ENCODE data around the gene NAA80. TPM values are rescaled to one million over a fixed set of nuclear protein-coding genes. Genes with fewer than 3 reads are reported as not detected.

Gene NAA80
- total RNA-seq, 1 donor from 2014 or later = 10.7 TPM

DNA sequence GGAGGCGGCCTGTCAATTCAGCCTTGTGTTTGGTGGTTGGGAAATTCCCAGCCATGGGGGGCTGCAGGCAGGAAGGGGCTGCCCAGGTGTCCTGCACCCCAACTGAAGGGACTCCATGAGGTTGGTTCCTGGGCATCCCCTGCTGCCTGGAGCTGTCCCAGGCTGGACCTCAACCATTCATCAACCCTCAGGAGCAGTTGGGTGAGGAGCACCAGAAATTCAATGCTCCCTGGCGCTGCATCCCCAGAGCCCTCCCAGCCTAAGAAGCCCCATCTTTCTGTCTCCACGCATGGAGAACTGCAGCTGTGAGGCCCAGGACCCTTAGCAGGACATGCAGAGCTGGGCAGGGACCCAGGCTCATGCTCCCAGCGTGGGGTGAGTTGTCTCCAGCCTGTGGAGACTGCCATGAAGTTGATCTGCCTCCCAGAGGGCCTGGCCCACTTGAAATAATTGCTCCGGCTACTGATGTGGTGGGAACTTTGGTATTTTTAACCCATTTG, 38.2 kb downstream of the NAA80 start:
- no peak for DNase-seq (ENCODE audit: low read depth, low spot score)
- Mint-ChIP-seq H3K27me3 (ENCODE audit: low read depth) (peaks cover 3% of the 10 kb centered on the region), H3K4me3 (peak overlapping the region; percentile 49), H3K36me3 (ENCODE audit: low read depth) (peaks cover 5% of the 10 kb centered on the region), H3K27ac (ENCODE audit: unreplicated experiment) (peak overlapping the region; percentile 97), H3K4me1 (peaks cover 69% of the 10 kb centered on the region), H3K9me3 (no peaks in the 10 kb centered on the region)
- TF ChIP-seq, protein P1, sequence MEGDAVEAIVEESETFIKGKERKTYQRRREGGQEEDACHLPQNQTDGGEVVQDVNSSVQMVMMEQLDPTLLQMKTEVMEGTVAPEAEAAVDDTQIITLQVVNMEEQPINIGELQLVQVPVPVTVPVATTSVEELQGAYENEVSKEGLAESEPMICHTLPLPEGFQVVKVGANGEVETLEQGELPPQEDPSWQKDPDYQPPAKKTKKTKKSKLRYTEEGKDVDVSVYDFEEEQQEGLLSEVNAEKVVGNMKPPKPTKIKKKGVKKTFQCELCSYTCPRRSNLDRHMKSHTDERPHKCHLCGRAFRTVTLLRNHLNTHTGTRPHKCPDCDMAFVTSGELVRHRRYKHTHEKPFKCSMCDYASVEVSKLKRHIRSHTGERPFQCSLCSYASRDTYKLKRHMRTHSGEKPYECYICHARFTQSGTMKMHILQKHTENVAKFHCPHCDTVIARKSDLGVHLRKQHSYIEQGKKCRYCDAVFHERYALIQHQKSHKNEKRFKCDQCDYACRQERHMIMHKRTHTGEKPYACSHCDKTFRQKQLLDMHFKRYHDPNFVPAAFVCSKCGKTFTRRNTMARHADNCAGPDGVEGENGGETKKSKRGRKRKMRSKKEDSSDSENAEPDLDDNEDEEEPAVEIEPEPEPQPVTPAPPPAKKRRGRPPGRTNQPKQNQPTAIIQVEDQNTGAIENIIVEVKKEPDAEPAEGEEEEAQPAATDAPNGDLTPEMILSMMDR (conservative IDR thresholded peaks at IDR 0.05) = no peak

DNA sequence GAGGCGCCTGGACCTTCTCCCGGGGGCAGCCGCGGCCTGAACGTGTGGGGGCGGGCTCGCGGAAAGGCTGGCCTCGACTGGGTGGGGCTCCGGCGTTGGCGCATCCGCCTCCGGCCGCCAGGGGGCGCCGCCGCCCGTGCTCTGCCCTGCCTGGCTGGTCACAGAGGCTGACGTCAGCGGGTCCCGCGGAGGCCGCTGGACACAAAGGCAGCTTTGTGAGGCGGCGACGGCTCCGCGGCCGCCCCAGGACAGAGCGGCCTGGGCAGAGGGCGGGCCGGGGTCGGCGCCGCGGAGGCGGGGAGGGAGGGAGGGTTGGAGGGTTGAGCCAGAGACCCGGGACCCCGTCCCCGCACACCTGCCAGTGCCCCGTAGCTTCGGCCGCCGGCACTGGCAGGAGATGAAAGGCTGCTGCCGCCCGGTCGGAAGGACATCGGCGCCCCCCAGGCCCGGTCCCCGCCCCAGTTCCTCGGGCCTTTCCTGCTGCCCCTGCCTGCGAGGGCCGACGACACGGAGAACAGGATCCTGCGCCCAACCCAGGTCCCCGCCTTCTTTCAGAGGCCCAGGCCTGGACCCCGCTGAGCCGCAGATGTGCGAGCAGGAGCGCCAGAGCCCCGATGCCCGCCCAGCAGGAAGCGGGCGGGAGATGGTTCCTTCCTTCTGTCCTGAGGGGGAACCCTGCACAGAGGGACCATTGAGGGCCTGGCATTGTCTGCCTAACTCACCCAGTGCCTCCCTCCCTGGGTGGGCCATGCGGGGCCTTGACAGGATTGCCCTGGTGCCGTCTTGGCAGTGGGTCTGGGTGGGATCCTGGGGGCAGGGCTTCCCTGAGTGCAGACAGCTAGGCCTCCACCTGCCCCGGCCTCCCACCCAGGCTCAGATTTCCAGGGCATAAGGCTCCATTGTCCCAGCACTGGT, 38.9 kb downstream of the NAA80 start:
- no peaks in the 10 kb centered on the region for H3K27me3 Mint-ChIP-seq (ENCODE audit: low read depth)
- peak overlapping the region; percentile 97 for H3K27ac Mint-ChIP-seq (ENCODE audit: unreplicated experiment)
- no peaks in the 10 kb centered on the region for H3K9me3 Mint-ChIP-seq
- peaks cover 5% of the 10 kb centered on the region for H3K36me3 Mint-ChIP-seq (ENCODE audit: low read depth)
- DNase-seq (ENCODE audit: low read depth, low spot score) = peak; percentile 94
- TF ChIP-seq, protein P1 (conservative IDR thresholded peaks at IDR 0.05) = peak; percentile 99
- peak overlapping the region; percentile 77 for H3K4me3 Mint-ChIP-seq
- H3K4me1 Mint-ChIP-seq = peaks cover 64% of the 10 kb centered on the region

DNA sequence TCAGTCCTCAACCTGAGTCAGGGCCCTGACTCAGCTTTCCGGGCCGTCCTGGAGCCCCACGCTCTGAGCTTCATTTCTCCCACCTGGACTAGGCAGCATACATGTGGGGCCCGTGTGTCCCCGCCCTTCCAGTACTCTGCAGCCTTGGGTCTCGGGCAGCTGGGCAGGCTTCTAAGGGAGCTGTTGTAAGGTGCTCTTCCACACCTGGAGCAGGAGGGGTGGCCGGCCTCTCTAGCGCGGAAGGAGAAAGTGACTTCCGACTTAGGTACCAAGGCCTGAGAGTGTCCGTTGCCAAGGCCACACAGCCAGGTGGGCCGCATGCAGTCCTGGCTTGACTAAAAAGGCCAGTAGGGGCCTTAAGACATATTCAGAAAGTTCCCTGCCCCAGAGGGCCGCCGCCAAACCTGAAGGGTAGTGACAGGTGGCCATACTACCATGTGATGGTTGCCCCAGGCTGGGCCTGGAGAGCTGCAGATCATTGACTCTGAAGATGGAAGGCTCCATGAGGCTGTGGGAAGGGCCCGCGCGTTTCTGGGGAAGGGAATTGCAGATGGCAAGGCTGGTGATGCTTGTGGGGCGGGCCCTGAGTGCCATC, 39.7 kb downstream of the NAA80 start:
- no peaks in the 10 kb centered on the region for H3K27me3 Mint-ChIP-seq (ENCODE audit: low read depth)
- TF ChIP-seq, protein P1 (conservative IDR thresholded peaks at IDR 0.05) = no peak
- H3K27ac Mint-ChIP-seq (ENCODE audit: unreplicated experiment) = peak overlapping the region; percentile 81
- peak overlapping the region; percentile 77 for H3K4me3 Mint-ChIP-seq
- H3K36me3 Mint-ChIP-seq (ENCODE audit: low read depth) = peaks cover 5% of the 10 kb centered on the region
- no peak for DNase-seq (ENCODE audit: low read depth, low spot score)
- no peaks in the 10 kb centered on the region for H3K9me3 Mint-ChIP-seq
- H3K4me1 Mint-ChIP-seq = peaks cover 60% of the 10 kb centered on the region

DNA sequence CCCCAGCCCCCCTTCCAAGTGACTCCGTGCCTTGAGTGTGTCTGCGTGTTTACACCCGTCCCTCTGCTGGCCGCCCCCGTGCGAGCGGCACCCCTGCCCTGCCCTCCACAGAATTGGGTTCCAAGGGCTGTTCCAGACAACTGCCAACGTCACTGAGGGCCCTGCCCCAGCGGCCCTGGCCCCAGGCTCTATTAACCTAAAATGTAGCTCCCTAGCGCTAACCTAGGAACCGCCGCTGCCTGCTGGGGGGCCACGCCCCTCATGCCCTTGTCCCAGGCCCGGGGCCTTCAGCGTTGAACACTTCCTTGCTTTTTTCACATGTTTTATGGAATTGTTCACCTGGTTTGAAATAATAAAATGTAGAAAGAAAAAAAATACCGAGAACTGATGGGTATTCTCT, 40.2 kb downstream of the NAA80 start:
- TF ChIP-seq, protein P1 (conservative IDR thresholded peaks at IDR 0.05) = no peak
- Mint-ChIP-seq H3K27ac (ENCODE audit: unreplicated experiment) (peak overlapping the region; percentile 75), H3K27me3 (ENCODE audit: low read depth) (no peaks in the 10 kb centered on the region), H3K36me3 (ENCODE audit: low read depth) (peaks cover 5% of the 10 kb centered on the region), H3K9me3 (no peaks in the 10 kb centered on the region), H3K4me3 (no peak overlapping the region), H3K4me1 (peaks cover 55% of the 10 kb centered on the region)
- no peak for DNase-seq (ENCODE audit: low read depth, low spot score)

DNA sequence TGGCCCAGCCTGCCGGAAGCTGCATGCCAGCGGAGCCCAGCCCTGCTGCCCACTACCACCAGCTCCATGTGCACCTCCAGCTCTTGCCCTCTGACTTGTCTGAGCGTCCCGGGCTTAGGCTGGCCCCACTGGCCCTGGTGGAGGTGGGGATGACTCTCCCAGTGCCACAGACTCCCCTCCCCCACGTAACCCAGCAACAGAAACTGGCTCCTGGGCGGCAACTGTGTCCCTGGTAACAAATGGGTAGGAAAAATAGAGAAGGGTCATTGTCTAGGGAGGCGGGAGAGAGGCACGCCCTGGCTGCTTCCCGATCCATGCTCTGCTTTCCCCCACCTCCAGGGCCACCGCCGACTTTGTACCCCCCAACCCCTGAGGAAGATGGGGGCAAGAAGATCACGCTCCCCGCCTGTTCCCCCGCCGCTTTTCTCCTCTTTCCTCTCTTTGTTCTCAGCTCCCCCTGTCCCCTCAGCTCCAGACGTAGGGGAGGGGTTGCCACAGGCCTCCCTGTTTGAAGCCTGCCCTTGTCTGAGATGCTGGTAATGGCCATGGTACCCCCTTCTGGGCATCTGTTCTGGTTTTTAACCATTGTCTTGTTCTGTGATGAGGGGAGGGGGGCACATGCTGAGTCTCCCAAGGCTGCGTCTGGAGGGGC, 41.0 kb downstream of the NAA80 start:
- Mint-ChIP-seq H3K36me3 (ENCODE audit: low read depth) (peaks cover 5% of the 10 kb centered on the region), H3K9me3 (no peaks in the 10 kb centered on the region), H3K27me3 (ENCODE audit: low read depth) (no peaks in the 10 kb centered on the region), H3K4me1 (peaks cover 50% of the 10 kb centered on the region), H3K27ac (ENCODE audit: unreplicated experiment) (peak overlapping the region; percentile 96), H3K4me3 (peak overlapping the region; percentile 72)
- TF ChIP-seq, protein P1 (conservative IDR thresholded peaks at IDR 0.05) = no peak
- DNase-seq (ENCODE audit: low read depth, low spot score) = no peak

Data from neural crest cell (in vitro differentiated cells).